ENCODE measurements around the gene PTPRM.
"Not testable (repeated sequence)": the region's sequence is repeated elsewhere in the genome, so short reads cannot be mapped to it uniquely, and the experiment has no call there.

The PTPRM gene

DNA sequence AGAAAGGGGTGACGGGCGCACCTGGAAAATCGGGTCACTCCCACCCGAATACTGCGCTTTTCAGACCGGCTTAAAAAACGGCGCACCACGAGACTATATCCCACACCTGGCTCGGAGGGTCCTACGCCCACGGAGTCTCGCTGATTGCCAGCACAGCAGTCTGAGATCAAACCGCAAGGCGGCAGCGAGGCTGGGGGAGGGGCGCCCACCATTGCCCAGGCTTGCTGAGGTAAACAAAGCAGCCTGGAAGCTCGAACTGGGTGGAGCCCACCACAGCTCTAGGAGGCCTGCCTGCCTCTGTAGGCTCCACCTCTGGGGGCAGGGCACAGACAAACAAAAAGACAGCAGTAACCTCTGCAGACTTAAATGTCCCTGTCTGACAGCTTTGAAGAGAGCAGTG, 399.6 kb downstream of the PTPRM start:
- DNase-seq: not testable (repeated sequence)

GRCh38 chr18:7974200-7974874, 407.2 kb downstream of the PTPRM start:
- no peak for DNase-seq

GRCh38 chr18:7977897-7978296, 410.8 kb downstream of the PTPRM start:
- DNase-seq: no peak

- DNase-seq: no peak
Observed at GRCh38 chr18:7978834-7979233, 411.7 kb downstream of the PTPRM start.

DNA sequence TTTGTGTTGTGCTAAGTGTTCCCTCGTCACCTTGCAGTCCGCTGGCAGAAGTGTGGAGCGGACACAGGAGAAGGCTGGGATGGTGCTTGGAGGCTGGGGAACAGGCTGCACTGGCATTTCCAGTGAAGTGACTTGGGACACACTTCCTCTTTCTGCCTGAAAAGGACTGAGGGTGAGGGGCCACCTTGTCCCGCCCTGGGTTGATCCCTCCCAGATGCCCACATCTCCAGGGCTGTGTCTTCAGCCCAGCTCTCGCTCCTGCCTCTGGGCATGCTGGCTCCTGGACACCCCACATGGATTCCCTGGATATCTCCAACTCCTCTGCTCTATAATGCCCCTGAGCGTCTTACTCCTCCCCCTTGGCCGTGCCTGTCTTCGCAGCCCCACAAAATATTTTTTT, 412.6 kb downstream of the PTPRM start:
- DNase-seq: no peak

GRCh38 chr18:7980136-7980535, 413.0 kb downstream of the PTPRM start:
- no peak for DNase-seq

- DNase-seq: no peak
Observed at GRCh38 chr18:7980656-7981055, 413.5 kb downstream of the PTPRM start.

DNA sequence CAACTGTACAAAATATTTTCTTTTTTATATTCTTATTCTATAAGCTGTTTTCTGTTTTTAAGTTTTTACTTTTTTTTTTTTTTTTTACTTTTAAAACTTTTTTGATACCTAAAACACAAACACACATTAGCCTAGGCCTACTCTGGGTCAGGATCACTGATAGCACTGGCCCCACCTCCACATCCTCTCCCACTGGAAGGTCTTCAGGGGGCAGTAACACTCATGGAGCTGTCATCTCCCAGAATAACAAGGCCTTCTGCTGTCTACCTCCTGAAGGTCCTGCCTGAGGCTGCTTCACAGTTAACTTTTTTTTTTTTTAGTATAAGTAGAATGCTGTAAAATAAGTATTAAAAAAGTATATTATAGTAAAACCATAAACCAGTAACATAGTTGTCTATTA, 415.1 kb downstream of the PTPRM start:
- no peak for DNase-seq

GRCh38 chr18:7987284-7987976, 420.3 kb downstream of the PTPRM start:
- DNase-seq: no peak

GRCh38 chr18:7990670-7991069, 423.6 kb downstream of the PTPRM start:
- no peak for DNase-seq

GRCh38 chr18:8001711-8002301, 434.7 kb downstream of the PTPRM start:
- DNase-seq: no peak

DNA sequence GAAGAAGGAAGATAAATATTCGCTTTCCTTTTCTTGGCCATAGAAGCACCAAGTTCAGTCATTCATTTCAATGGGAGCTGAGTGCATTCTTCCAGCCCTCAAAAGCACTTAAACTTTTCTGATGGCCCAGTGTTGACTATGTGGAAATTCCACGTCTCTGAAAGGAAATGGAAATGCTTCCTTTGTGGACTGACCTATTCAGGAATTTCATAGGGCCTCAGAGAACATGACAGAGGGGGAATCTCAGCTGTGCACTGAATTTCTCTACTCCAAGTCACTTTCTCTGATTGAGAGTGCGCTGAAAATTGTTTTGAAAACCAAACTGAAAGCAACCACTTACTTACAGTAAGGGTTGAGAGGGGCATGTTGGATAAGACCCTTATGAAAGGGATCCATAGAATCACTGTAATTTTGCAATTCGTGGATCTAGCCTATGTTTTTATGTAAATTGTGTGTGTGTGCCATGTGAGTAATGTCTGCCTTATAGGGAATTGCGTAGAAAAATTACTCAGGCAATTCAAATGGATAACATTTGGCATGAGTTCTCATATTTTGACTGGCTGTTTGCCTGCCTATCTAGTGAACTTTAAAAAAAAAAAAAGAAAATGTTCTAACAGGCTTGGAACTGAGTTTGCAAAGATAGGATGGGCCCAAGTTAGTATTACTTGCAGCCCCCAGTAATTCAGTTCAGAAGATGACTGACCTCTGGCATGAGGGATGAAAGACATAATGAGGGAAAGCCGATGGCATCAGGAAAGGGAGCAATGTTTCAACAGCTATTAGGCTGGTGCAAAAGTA, 437.0 kb downstream of the PTPRM start:
- no peak for DNase-seq

- no peak for DNase-seq
Observed at GRCh38 chr18:8004792-8005191, 437.7 kb downstream of the PTPRM start.

DNA sequence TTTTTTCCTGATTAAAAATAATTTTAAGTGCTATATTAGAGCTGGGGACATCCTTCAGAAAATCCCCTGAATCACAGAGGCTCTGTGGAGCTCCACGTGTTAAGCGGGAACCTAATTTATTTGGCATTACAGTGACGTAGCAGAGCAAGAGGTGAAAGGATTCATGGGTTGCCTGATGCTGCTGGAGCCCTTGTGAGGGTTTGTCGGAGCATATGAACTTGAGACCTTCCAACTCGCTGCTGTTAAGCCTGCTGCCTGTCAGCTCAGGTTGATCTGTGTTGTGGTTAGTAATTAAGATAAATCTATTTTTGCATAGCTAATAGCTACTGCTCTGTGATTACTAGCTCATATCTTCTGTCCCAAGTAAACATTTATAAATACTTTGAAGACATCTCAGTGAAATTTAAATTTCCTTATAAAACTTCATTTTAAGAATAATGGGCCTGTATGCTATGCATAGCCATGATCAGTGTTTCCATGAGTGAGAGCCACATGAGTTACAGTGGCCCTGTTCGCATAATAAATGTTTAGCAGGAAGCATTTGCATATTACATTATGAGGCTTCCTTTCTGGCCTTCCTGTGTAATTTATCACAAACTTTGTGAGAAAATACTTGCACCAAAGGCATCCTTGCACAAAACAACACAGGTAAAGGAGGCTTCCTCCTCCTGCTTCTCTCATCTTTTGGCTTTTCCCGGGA, 438.9 kb downstream of the PTPRM start:
- DNase-seq: no peak

- DNase-seq: no peak
Observed at GRCh38 chr18:8006979-8007378, 439.9 kb downstream of the PTPRM start.

- DNase-seq: peak in 1 of 2 experiments; percentile 22
Observed at GRCh38 chr18:8008033-8008432, 440.9 kb downstream of the PTPRM start.

DNA sequence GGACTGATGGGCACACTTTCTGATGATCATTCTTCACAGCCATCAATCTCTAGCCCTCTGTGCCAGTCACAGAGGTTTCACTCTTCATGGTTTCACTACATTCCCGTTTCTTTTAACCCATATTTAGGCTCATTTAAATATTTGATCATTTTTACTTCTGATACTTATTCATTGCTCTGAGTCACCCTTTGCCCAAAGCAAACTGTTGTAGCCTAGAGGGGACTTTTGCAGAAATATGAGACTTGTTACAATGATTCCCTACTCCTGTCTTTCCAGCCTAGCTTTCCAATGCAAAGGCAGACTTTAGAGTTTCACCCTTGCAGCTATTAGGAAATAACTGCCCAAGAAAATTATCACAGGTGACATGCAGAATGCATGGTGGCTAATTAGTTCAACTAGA, 444.2 kb downstream of the PTPRM start:
- no peak for DNase-seq

DNA sequence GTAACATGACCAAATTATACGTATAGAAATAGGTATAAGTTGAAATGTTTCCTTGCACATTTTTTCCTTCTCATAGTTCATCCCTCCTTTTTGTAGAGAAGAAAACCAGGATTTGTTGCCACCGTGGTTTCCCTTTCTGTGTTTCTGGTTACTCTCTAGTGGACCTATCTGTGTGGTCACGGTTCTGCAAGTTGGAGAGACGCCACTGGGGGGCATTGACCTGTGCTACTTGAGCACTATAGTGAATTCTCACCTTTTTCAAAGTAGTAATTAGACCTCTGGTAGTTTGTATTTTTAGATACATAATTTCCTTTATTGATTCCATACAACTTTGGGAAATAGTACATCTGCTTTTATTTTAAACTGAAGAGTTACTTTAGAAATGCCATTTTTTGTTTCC, 444.8 kb downstream of the PTPRM start:
- no peak for DNase-seq

GRCh38 chr18:8018701-8019331, 451.7 kb downstream of the PTPRM start:
- no peak for DNase-seq

DNA sequence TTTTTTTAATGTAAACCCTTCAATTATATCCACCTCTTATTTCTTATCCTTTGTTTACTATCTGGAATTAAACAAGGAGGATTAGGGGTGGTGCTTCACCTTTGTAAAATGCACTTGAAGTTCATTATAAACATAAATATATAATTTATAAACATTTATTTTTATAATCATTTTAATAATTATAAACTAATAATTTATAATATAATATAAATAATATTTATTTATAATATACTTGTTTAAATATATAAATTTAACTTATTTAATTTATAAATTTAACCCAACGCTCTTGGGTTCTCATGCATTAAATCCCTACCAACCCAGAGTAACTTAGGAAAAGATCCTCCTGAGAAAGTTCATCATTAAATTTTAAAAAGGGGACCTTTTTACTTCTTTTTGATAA, 452.5 kb downstream of the PTPRM start:
- no peak for DNase-seq

DNA sequence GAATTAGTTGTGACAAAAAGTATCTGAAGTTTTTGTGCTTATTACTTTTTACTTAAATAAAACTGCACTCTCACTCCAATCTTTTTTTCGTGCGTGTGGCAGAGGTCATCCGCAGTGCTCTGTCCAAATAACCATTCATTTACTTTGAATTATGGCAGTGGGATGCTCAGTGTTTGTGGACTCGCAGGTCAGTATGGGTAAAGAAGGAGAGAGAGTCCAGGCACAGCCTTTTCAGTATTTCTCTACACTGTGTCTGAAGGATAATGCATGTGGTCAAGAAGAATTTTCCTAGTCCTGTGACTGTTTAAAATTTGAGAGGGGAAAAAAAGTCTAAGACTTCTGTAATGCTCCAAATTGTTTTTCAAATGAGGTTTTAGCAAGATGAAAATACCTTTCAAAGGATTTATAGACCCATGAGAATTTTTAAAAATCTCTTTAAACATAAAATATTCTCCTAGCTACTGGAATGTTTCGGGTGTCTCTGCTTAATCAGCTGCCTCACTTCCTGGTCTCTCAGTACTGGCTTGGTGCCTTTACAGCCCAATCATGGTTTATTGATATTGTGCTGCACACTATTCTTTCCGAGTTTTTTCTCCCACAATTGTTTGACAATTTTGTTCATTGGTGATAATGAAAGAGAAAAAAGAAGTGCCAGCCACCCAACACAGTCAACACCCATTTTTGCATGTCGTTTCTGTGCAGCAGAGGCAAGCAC, 453.2 kb downstream of the PTPRM start:
- no peak for DNase-seq

GRCh38 chr18:8029061-8029460, 461.9 kb downstream of the PTPRM start:
- no peak for DNase-seq

All from NCI-H2081 (cell line).